Activated T-cell treated with anti-CD3 and anti-CD28 coated beads for 48 hours (primary cell): ENCODE measurements around the gene GNPTAB.

Experiments
- DNase-seq: peaks from one replicate; pipeline ENCODE4 v3.0.0-alpha.2; 2020; ENCODE audit warnings: low read depth

Gene GNPTAB

DNA sequence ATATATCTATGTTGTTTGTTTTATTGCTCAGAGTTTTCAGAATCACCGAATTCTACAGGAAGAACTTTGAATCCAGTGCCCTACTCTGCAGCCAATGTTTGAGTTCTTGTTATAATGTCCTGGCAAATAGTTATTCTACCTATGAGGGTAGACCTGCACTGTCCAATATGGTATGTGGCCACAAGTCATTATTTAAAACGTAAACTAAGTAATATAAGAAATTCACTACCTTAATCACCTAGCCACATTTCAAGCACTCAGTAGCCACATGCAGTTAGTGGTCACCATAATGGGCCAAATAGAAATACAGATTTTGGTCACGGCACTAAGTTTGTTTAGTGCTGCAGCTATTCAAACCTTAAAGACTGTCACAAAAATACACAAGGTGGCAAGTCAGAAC is 26.4 kb downstream of the GNPTAB start:
- no peak for DNase-seq

DNA sequence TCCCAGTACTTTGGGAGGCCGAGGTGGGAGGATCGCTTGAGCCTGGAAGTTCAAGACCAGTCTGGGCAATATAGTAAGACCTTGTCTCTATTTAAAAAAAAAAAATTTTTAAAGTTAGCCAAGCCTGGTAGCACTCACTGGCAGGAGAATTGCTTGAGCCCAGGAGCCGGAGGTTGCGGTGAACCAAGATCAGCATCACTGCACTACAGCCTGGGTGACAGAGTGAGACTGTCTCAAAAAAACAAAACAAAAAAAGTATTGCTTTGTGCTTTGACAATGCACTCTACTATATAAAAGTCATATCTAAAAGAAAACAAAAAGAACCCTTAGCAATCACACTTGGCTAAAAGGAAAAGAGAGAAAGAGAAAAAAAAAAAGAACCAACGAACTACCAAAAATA is 26.8 kb downstream of the GNPTAB start:
- no peak for DNase-seq

GRCh38 chr12:101802486-101802885 is 28.3 kb downstream of the GNPTAB start:
- DNase-seq, result no peak

DNA sequence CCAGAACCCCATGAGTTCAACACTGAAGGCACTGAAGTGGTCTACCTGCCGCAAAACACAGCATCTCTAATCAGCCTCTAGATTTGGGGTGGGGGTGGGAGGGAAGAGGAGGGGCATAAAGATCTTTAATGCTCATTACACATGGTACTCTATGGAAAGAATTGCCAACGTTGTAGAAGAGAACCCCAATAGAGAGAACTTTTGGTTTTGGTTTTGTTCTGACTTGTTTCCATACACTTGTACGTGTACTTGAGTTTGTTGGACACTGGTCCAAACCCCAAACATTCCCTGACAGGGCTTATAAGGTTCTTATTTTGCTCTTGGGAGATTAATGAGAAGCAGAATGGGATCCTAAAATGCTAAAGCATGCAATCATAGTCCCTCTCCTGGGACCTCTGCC is 31.0 kb downstream of the GNPTAB start:
- no peak for DNase-seq

GRCh38 chr12:101795786-101796185 is 35.0 kb downstream of the GNPTAB start:
- no peak for DNase-seq

DNA sequence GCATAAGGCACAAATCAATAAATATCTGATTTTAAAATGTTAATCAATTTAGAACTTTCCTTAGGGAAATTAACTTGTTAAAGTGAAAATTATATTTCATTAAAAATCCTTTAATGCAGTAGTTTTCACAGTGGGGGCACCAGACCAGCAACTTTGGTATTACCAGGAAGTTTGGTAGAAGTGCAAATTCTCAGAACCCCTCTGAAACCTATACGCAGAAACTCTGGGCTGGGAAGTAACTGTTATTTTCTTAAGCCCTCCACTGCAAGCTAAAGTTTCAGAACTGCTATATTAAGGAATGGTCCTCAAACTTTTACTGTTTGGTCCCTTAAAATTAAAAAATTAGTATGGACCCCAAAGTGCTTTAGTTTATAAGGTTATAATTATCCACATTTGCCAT is 35.7 kb downstream of the GNPTAB start:
- DNase-seq, result no peak

DNA sequence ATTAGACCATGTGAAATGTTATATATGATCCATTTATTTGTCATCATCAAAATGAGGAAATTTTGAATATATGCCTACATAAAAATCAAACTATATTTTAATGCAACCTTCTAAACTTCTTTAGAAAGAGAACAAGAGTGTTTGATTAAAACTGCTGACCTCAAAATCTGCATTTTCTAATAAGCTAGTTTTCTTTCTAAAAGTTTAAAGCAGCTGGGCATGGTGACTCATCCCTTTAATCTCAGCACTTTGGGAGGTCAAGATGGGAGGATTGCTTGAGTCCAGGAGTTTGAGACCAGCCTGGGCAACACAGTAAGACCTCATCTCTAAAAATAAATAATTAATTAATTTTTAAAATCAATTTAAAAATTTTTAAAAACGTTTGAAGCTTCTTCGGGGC is 36.2 kb downstream of the GNPTAB start:
- no peak for DNase-seq

- DNase-seq, result no peak
Measured at GRCh38 chr12:101793401-101793800, 37.4 kb downstream of the GNPTAB start.

- DNase-seq, result no peak
Measured at GRCh38 chr12:101792046-101792931, 38.5 kb downstream of the GNPTAB start.

- DNase-seq, result no peak
Measured at GRCh38 chr12:101789171-101789570, 41.6 kb downstream of the GNPTAB start.

DNA sequence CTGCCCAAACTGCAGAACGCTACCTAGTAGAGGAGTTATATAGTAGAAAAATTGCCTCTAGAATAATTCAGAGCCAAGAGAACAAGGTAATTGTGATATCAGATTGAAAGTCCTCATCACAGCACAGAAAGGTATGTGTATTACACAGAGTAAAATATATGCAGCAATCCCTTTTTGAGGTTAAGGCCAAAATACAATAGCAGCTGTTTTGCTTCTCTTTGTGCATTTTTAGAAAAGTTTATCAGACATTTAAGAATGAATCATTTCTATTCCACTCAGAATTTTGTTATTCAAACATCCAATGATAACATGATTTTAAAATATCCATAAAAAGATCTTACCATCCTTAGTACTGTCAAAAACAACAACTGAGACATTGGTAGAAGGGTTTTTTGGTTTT is 45.1 kb downstream of the GNPTAB start:
- DNase-seq, result no peak

GRCh38 chr12:101784376-101784775 is 46.4 kb downstream of the GNPTAB start:
- DNase-seq, result no peak

DNA sequence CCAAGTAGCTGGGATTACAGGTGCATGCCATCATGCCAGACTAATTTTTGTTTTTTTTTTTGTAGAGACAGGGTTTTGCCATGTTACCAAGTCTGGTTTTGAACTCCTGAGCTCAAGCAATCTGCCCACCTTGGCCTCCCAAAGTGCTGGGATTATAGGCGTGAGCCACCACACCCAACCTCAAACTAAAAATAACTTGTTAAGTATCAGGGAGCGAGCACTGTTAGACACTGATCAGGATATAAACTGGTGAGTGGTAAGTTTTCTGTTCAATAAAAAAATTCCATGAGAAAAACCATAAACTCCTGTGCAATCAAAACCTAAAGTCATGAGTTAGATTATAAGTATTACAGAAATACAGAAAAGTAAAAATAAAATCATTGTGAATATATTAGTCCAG is 46.9 kb downstream of the GNPTAB start:
- no peak for DNase-seq

GRCh38 chr12:101783150-101783549 is 47.6 kb downstream of the GNPTAB start:
- DNase-seq, result no peak

GRCh38 chr12:101782273-101782731 is 48.5 kb downstream of the GNPTAB start:
- no peak for DNase-seq

DNA sequence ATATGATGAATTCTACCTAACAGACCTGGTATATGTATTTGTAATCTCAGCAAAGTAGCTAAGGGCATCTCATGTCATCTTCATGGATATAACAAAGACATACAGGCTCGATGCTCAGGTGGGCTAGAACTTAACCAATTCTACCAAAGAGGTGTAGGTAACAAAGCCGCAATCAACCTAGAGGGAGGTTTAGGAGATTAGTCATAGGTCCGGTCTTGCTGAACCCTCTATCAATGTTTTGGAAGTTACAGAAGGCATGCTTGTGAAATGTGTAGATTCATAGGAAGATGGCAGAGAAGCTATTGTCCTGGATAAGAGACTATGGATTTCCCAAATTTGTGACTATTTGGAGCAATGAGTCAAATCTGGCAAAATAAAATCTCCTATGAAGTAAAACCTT is 48.9 kb downstream of the GNPTAB start:
- no peak for DNase-seq

GRCh38 chr12:101780599-101780998 is 50.2 kb downstream of the GNPTAB start:
- DNase-seq, result no peak

DNA sequence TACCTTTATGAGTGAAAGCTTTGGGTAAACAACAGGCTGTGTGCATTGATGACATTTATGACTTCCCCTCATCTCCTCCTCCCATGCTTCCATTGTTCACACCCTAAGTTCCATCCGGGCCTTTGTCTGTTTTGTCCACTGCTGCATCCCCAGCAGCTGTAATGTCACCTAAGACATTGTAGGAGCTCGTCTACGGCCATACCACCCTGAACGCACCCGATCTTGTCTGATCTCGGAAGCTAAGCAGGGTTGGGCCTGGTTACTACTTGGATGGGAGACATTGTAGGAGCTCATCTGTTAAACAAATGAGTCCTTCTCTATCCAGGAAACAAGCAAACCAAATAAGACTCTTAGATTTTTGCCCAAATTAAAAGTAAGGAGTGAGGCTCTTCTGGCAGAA is 51.1 kb downstream of the GNPTAB start:
- DNase-seq, result no peak

GRCh38 chr12:101779200-101779599 is 51.6 kb downstream of the GNPTAB start:
- no peak for DNase-seq

GRCh38 chr12:101777978-101778377 is 52.8 kb downstream of the GNPTAB start:
- no peak for DNase-seq

GRCh38 chr12:101777485-101777884 is 53.3 kb downstream of the GNPTAB start:
- no peak for DNase-seq

DNA sequence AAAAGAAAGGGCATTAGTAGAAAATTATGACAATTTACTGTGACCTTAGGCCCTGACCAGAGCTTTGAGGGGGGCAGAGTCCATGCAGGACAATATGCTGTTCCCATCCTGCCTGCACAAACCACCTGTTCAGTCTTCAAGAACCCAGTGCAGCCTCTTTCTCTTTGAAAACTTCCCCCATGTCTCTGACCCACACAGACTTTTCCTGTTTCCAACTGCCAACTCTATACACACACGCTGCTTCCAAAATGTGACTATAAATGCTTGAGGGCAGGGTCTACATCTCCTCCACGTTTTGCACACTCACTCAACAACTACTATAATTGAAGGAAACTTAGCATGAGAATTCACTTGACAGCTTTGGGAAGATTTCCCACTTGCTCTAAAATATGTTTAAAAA is 54.9 kb downstream of the GNPTAB start:
- no peak for DNase-seq

- DNase-seq, result peak; percentile 35
Measured at GRCh38 chr12:101773650-101774162, 57.1 kb downstream of the GNPTAB start.
